HL-60/S4 treated with phorbol 12-myristate 13-acetate at 8.2 ng/mL for 4 days and 3 days (cell line): ENCODE data around the gene MBD6.

Source experiments
- in situ Hi-C: fragments of 300-500 bp; cut with MboI; formaldehyde crosslinking; loops from 2 replicates; pipeline ENCODE4 v1.15.0; 2022; ENCODE audit warnings: low sequenced_read_pairs

Gene MBD6

DNA sequence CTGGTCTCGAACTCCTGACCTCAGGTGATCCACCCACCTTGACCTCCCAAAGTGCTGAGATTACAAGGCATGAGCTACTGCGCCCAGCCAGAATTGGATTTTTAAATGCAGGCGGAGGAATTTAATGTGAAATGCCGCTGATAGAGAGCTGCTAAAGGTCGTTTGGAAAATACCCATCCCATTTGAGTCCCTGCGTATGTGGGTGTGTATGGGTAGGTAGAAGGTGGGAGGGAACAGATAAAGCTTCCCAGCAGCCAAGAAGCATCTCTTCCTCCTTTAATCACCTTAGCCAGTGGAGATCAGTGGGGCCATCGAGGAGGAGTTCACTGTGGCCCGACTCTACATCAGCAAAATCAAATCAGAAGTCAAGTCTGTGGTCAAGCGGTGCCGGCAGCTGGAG is 52.2 kb downstream of the MBD6 start:
- in situ Hi-C loops = no loop called here

DNA sequence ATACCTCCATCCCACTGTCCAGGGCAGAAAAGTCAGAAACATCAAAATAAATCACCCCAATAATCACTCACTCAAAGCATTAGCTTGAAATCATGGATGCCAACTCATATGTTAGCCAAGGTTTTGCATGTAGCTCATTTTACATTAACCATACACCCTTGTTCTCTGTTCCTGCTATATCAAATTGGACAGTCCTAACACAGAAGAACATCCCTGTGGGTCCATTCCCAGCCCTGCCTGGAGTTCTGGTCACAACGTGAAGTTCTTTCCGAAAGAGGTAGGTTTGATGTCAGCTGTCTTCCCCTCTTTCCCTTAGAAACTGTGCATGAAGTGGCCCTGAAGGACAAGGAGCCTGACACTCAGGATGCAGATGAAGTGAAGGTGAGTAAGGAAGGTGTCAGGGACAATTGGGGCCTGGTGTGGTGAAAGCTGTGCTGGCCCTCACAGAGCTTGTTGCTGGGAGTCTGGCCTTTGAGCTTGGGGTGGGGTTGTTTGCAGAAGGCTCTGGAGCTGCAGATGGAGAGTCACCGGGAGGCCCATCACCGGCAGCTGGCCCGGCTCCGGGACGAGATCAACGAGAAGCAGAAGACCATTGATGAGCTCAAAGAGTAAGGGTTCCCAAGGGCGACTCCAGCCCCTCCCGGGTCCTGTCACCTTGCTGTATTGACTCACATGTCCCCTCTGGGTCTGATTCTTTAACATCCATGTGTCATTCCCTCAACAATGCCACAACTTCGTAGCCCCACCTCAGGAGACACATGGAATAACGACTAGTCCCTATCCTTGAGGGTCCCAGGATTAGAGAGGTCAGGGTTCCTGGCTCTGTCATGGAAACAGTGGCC is 53.4 kb downstream of the MBD6 start:
- in situ Hi-C loops = no loop called here

DNA sequence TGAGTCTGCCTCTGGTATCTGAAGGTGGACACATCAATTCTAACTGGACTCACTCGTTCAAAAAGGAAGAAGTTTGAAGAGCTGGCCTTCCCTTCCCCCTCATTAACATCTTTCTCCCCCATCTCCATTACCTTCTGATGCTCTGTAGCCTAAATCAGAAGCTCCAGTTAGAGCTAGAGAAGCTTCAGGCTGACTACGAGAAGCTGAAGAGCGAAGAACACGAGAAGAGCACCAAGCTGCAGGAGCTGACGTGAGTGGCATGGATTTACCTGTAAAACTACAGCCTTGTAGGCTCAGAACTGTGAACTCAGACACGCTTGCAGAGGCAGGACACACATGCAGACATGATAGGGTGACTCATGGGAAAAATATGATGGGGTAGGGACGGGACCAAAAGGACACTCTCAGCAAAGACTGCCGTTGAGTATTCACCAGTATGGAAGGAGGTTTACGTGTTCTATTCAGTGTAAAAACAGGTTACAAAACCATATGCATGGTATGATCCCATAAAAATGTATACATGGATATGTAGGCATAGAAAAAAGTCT is 54.1 kb downstream of the MBD6 start:
- in situ Hi-C loops = no loop called here

DNA sequence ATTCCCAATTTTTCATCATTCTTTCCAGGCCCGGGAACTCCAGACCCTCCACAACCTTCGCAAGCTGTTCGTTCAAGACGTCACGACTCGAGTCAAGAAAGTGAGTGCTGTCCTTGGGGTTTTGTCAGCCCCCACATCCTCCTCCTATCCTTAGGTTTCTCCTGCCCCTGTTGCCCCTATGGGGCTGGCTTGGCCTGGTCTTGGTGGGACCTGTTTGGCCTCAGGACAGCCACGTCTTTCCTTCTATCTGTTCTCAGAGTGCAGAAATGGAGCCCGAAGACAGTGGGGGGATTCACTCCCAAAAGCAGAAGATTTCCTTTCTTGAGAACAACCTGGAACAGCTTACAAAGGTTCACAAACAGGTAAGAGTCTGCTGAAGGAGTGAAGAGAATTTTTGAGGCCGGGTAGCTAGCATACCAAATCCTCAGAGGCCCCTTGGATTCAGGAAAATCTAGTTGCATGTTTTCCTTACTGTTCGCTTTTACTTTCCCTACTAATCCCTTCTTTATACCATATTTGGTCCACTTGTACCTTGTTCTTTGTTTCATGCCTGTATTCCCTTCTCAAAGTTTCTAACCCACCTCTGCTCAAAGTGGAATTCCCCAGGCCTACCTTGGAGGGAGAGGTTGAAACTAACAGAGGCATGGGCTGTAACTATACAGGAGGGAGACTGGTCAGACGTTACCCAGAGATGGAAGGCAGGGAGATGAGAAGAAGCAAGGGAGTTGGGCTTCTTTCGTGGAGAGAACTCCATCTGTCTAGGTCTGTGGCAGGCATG is 55.5 kb downstream of the MBD6 start:
- in situ Hi-C loops = no loop called here

DNA sequence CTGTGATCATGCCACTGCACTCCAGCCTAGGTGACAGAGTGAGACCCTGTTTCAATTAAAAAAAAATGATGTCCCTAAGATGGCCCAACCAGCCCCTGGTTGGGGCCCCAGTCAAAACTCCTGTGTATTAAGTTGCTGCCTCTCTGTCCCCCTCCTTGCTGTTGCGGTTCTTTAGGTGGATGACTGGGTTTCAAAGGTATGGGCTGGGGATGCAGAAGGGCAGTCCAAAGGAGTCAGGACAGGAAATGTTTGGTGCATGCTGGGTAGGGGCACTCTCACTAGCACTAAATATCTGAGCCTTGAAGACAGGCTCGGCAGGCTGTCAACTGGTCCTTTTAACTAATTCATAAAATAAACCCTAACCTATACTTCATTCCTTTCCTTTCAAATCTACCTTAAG is 56.4 kb downstream of the MBD6 start:
- in situ Hi-C loops = no loop called here
